Mammary epithelial cell (primary cell): ENCODE results near the gene IRGQ.

Experiments
- EZH2 ChIP-seq: IDR thresholded peaks from 2 replicates; pipeline ENCODE4 v1.6.1; 2012; ENCODE audit warnings: low read length, inconsistent platforms, borderline replicate concordance
- TF ChIP-seq, protein P1 (sequence below), 2 donors: IDR thresholded peaks in 1 of 2; conservative IDR thresholded peaks in 1 of 2; 2 replicates each; pipeline ENCODE4 v1.5.1; 2011 to 2012; ENCODE audit warnings: inconsistent platforms in 2 of 2, low read length in 2 of 2, mild to moderate bottlenecking in 2 of 2, control low read depth in 1 of 2, low read depth in 1 of 2; ENCODE audit not compliant: insufficient read depth in 1 of 2; ENCODE audit errors: extremely low read depth in 1 of 2

DNA sequence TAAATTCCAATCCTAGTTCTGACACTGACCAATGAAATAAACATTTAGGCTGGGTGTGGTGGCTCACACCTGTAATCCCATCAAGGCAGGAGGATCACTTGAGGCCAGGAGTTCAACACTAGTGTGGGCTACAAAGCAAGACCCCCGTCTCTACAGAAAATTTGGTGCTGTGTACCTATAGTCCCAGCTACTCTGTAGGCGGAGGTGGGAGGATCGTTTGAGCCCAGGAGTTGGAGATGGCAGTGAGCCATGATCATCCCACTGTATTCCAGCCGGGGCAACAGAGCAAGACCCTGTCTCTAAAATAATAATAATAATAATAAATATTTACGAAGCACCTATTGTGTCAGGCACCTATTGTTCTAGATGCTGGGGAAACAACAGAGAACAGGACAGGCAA, 6.7 kb downstream of the IRGQ start:
- TF ChIP-seq, protein P1, sequence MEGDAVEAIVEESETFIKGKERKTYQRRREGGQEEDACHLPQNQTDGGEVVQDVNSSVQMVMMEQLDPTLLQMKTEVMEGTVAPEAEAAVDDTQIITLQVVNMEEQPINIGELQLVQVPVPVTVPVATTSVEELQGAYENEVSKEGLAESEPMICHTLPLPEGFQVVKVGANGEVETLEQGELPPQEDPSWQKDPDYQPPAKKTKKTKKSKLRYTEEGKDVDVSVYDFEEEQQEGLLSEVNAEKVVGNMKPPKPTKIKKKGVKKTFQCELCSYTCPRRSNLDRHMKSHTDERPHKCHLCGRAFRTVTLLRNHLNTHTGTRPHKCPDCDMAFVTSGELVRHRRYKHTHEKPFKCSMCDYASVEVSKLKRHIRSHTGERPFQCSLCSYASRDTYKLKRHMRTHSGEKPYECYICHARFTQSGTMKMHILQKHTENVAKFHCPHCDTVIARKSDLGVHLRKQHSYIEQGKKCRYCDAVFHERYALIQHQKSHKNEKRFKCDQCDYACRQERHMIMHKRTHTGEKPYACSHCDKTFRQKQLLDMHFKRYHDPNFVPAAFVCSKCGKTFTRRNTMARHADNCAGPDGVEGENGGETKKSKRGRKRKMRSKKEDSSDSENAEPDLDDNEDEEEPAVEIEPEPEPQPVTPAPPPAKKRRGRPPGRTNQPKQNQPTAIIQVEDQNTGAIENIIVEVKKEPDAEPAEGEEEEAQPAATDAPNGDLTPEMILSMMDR (conservative IDR thresholded peaks at IDR 0.05 in 1 of 2, IDR thresholded peaks at IDR 0.05 in 1 of 2; ENCODE audit: extremely low read depth in 1 of 2, insufficient read depth in 1 of 2, low read depth in 1 of 2, low read length in 2 of 2): no peak
- no peak for TF ChIP-seq EZH2
